Suprapubic skin (tissue), 4 donors: ENCODE measurements around the gene UBN1. TPM values are rescaled to one million over a fixed set of nuclear protein-coding genes. Genes with fewer than 3 reads are reported as not detected.

Experiments used
- DNase-seq, 2 donors: peaks; one replicate each; pipeline ENCODE4 v3.0.0-alpha.2; 2019; ENCODE audit warnings: low spot score in 2 of 2
- H3K27ac ChIP-seq: fragments of 200-600 bp; sonication (generic); one replicate; pipeline ENCODE4 v1.5.1; 2019
- H3K27me3 ChIP-seq: fragments of 200-600 bp; sonication (generic); one replicate; pipeline ENCODE4 v1.5.1; 2019
- H3K36me3 ChIP-seq: fragments of 200-600 bp; sonication (generic); one replicate; pipeline ENCODE4 v1.5.1; 2019
- H3K4me1 ChIP-seq: fragments of 200-600 bp; sonication (generic); one replicate; pipeline ENCODE4 v1.5.1; 2019
- H3K4me3 ChIP-seq: fragments of 200-600 bp; sonication (generic); one replicate; pipeline ENCODE4 v1.5.1; 2019; ENCODE audit warnings: mild to moderate bottlenecking
- H3K9me3 ChIP-seq: fragments of 200-600 bp; sonication (generic); one replicate; pipeline ENCODE4 v1.5.1; 2019
- EP300 ChIP-seq: sonication (generic); formaldehyde crosslinking; IDR thresholded peaks from one replicate; pipeline ENCODE4 v1.6.1; 2017; ENCODE audit warnings: antibody characterized with exemption
- POLR2A ChIP-seq, 2 donors: fragments of 450-650 bp; IDR thresholded peaks; one replicate each; pipeline ENCODE4 v1.6.1; 2017; ENCODE audit warnings: antibody characterized with exemption in 2 of 2, mild to moderate bottlenecking in 2 of 2, moderate library complexity in 2 of 2
- POLR2AphosphoS5 ChIP-seq, 3 donors: sonication (generic); formaldehyde crosslinking; IDR thresholded peaks; one replicate each; pipeline ENCODE4 v1.6.1; 2017; ENCODE audit warnings: antibody characterized with exemption in 3 of 3
- whole genome bisulfite sequencing: methylation state at CpG from one replicate; pipeline ENCODE4 v1.1.5; 2018; 5-methylcytosine and 5-hydroxymethylcytosine counted together
- total RNA-seq, 4 donors: library from RNA; depleted of rRNA; stranded (reverse); fragments of >200 nt; gene quantifications; one replicate each; pipeline ENCODE4 v1.1.0, GENCODE V29; 2016
- TF ChIP-seq, protein P1 (sequence below), 2 donors: fragments of 200-600 bp in 1 of 2; fragments of 450-650 bp in 1 of 2; sonication (generic) in 1 of 2; IDR thresholded peaks; one replicate each; pipeline ENCODE4 v1.5.1; 2016 to 2019; ENCODE audit warnings: antibody characterized with exemption in 2 of 2, mild to moderate bottlenecking in 1 of 2, moderate library complexity in 1 of 2

The UBN1 gene
- total RNA-seq, 4 donors from 2014 or later: 25.7 to 43.9 (median 38.6) TPM

DNA sequence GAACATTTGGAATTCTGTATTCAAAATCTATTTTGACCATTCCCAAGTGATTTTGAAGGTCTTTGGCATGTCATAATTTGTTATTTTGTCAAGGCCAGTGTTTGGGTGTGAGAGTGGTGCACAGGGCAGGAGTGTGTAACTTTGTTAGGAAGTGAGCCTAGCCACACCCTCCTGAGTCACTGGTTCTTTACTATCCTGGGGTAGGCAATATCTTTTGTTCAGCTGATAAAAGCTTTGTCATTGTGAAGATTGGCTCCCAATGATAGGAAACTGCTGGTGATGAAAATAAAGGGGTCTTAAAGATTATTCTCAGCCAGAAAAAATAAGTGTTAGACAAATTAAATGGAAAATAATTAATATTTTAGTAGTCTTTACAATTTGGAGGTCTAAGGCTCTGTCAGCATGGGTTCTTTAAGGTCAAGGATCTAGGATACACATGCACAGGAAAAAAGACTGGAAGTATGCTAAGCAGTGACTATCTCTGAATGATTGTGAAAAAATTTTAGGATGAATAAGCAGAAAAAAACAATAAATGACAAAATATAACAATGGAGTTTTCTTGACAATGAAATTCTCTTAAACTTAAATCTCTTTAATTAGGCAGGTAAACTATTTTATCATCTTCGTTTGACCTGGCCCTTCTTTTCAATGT is 5.1 kb downstream of the UBN1 start:
- Histone ChIP-seq H3K27ac (no peak overlapping the region), H3K27me3 (no peaks in the 10 kb centered on the region), H3K9me3 (no peaks in the 10 kb centered on the region), H3K4me1 (peaks cover 48% of the 10 kb centered on the region), H3K36me3 (peaks cover 44% of the 10 kb centered on the region), H3K4me3 (no peak overlapping the region)
- no peak for DNase-seq
- no peak for TF ChIP-seq POLR2A (IDR thresholded peaks at IDR 0.05)
- no peak for TF ChIP-seq POLR2AphosphoS5 (IDR thresholded peaks at IDR 0.05)
- no peak for TF ChIP-seq EP300
- TF ChIP-seq, protein P1, sequence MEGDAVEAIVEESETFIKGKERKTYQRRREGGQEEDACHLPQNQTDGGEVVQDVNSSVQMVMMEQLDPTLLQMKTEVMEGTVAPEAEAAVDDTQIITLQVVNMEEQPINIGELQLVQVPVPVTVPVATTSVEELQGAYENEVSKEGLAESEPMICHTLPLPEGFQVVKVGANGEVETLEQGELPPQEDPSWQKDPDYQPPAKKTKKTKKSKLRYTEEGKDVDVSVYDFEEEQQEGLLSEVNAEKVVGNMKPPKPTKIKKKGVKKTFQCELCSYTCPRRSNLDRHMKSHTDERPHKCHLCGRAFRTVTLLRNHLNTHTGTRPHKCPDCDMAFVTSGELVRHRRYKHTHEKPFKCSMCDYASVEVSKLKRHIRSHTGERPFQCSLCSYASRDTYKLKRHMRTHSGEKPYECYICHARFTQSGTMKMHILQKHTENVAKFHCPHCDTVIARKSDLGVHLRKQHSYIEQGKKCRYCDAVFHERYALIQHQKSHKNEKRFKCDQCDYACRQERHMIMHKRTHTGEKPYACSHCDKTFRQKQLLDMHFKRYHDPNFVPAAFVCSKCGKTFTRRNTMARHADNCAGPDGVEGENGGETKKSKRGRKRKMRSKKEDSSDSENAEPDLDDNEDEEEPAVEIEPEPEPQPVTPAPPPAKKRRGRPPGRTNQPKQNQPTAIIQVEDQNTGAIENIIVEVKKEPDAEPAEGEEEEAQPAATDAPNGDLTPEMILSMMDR (IDR thresholded peaks at IDR 0.05): no peak
- WGBS: 48% methylated on average over 1 of the region's 1 CpG

DNA sequence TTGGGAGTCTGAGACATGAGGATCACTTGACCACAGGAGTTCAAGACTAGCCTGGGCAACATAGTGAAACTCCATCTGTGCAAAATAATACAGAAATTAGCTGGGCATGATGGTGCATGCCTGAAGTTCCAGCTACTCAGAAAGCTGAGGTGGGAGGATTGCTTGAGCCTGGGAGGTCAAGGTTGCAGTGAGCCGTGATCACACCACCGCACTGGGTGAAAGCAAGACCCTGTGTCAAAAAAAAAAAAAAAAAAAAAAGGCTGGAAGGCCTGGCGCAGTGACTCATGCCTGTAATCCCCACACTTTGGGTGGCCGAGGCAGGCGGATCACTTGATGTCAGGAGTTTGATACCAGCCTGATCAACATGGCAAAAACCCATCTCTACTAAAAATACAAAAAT is 8.1 kb downstream of the UBN1 start:
- Histone ChIP-seq H3K27me3 (no peaks in the 10 kb centered on the region), H3K4me3 (no peak overlapping the region), H3K9me3 (no peaks in the 10 kb centered on the region), H3K27ac (no peak overlapping the region), H3K36me3 (peaks cover 74% of the 10 kb centered on the region), H3K4me1 (peaks cover 28% of the 10 kb centered on the region)
- WGBS: 81% methylated on average over 5 of the region's 5 CpGs
- DNase-seq: no peak
- TF ChIP-seq, protein P1 (IDR thresholded peaks at IDR 0.05): no peak
- TF ChIP-seq POLR2AphosphoS5 (IDR thresholded peaks at IDR 0.05) (no peak), POLR2A (IDR thresholded peaks at IDR 0.05) (no peak), EP300 (no peak)

DNA sequence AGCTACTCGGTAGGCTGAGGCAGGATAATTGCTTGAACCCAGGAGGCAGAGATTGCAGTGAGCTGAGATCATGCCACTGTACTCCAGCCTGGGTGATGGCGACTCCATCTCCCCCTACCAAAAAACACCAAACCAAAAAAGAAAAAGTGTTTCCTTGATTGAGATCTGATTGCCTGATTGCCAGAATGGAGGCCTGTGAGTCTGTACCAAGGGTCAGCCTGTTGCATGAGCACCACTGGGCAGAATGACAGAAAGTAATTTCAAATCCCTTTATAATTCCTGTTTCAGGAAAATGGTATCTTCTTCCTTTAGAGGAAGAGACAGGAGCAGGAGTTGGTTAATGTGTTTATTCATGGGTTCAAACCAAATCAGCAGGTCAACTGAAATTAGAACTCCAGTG is 8.5 kb downstream of the UBN1 start:
- H3K4me1 ChIP-seq: peaks cover 23% of the 10 kb centered on the region
- no peaks in the 10 kb centered on the region for H3K27me3 ChIP-seq
- H3K36me3 ChIP-seq: peaks cover 79% of the 10 kb centered on the region

DNA sequence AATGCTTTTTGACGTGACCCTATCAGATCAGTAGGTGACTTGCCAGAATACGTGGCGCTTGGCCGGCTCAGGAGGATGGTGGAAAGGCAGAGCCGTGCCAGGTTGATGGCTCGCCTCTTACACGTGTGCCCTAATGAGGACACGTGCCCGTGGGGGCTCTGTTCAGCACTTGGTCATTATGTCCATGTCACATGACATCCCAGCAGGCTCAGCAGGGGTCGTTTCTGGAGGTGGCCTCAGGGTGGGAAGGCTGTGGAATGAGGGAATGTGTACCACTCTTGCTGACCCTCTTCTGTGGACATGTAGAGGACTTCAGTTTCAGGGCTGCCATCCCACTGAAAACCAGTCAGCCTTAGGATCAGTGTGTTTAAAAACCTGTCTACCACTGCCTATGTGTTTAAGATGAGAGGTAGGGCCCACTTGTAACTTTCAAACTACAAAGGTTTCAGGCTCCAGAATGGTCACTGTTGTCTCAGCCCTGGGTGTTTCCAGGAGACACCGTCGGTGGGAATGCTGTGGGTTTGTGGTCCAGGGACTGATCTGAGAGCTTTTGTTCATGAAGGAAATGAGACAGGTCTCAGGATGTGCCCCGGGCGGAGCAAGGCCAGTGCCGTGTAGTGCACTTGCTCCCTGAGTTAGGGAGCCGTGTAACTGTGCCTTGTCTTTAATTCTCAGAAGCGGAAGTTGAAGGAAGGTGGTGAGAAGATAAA is 12.1 kb downstream of the UBN1 start:
- no peak for TF ChIP-seq EP300
- TF ChIP-seq POLR2A (IDR thresholded peaks at IDR 0.05): no peak
- TF ChIP-seq POLR2AphosphoS5 (IDR thresholded peaks at IDR 0.05): no peak
- TF ChIP-seq, protein P1 (IDR thresholded peaks at IDR 0.05): no peak
- H3K9me3 ChIP-seq: no peaks in the 10 kb centered on the region
- peaks cover 81% of the 10 kb centered on the region for H3K36me3 ChIP-seq
- no peak overlapping the region for H3K27ac ChIP-seq
- H3K4me1 ChIP-seq: peaks cover 2% of the 10 kb centered on the region
- DNase-seq: no peak
- no peaks in the 10 kb centered on the region for H3K27me3 ChIP-seq
- 75% methylated on average over 17 of the region's 17 CpGs for WGBS
- no peak overlapping the region for H3K4me3 ChIP-seq

More for the DNA sequence above, 8.5 kb downstream of the UBN1 start:
- TF ChIP-seq POLR2AphosphoS5 (IDR thresholded peaks at IDR 0.05) (no peak), EP300 (no peak), POLR2A (IDR thresholded peaks at IDR 0.05) (no peak)
- TF ChIP-seq, protein P1 (IDR thresholded peaks at IDR 0.05): no peak
- no peak overlapping the region for H3K27ac ChIP-seq
- H3K9me3 ChIP-seq: no peaks in the 10 kb centered on the region
- 69% methylated on average over 2 of the region's 2 CpGs for WGBS
- no peak overlapping the region for H3K4me3 ChIP-seq
- no peak for DNase-seq

DNA sequence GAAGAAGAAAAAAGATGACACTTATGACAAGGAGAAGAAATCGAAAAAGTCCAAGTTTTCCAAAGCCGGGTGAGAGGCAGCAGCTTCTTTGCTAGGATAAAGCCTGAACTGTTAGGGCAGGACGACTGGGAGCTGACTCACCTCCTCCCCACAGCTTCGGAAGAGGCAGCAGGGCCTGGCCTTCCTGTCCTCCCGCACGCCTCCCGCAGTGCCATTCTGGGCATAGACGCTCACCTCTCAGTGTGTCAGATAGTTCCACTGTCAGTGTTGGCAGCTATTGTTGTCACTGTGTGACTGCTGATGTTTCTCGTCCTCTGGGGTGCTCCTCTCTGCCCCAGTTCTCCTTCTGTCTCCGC is 12.6 kb downstream of the UBN1 start:
- no peak overlapping the region for H3K27ac ChIP-seq
- peaks cover 76% of the 10 kb centered on the region for H3K36me3 ChIP-seq
- H3K27me3 ChIP-seq: no peaks in the 10 kb centered on the region
- H3K4me3 ChIP-seq: no peak overlapping the region
- 90% methylated on average over 10 of the region's 10 CpGs for whole genome bisulfite sequencing
- DNase-seq: no peak
- peaks cover 2% of the 10 kb centered on the region for H3K4me1 ChIP-seq
- TF ChIP-seq EP300: no peak
- H3K9me3 ChIP-seq: no peaks in the 10 kb centered on the region
